ENCODE data around the gene NCBP3.

- TF ChIP-seq EP300 (IDR thresholded peaks at IDR 0.05) = no peak
- TF ChIP-seq CTCF (IDR thresholded peaks at IDR 0.05) = no peak
Measured at GRCh38 chr17:3809135-3809534, 36.9 kb downstream of the NCBP3 start.

All from ovary (tissue), 3 donors.